Stimulated activated CD4-positive, alpha-beta T cell treated with anti-CD3 and anti-CD28 coated beads, Interleukin-1b, Interleukin-23, amount 100 ng/mL, for 48 hours (primary cell): ENCODE results near the gene QPRT.
"Not testable (repeated sequence)": the region's sequence is repeated elsewhere in the genome, so short reads cannot be mapped to it uniquely, and the experiment has no call there.

Source experiments
- DNase-seq: peaks from one replicate; pipeline ENCODE4 v3.0.0-alpha.2; 2020

QPRT gene

GRCh38 chr16:29678691-29679267 lies at the start of gene QPRT:
TSS of gene QPRT (plus strand) at chr16:29679180. CDS start at chr16:29679198, 18 bp downstream.
- no peak for DNase-seq

GRCh38 chr16:29629318-29629717 lies 49.7 kb upstream of the QPRT start:
- not testable (repeated sequence) for DNase-seq

- not testable (repeated sequence) for DNase-seq
Observed at GRCh38 chr16:29631658-29632057, 47.3 kb upstream of the QPRT start.

- DNase-seq = not testable (repeated sequence)
Observed at GRCh38 chr16:29635902-29636301, 43.1 kb upstream of the QPRT start.

- DNase-seq = not testable (repeated sequence)
Observed at GRCh38 chr16:29636368-29636767, 42.6 kb upstream of the QPRT start.

GRCh38 chr16:29638751-29639150 lies 40.2 kb upstream of the QPRT start:
- DNase-seq = not testable (repeated sequence)

GRCh38 chr16:29641561-29641960 lies 37.4 kb upstream of the QPRT start:
- no peak for DNase-seq

- DNase-seq = no peak
Observed at GRCh38 chr16:29643596-29643995, 35.4 kb upstream of the QPRT start.

- DNase-seq = no peak
Observed at GRCh38 chr16:29644338-29644857, 34.6 kb upstream of the QPRT start.

GRCh38 chr16:29644973-29645693 lies 33.8 kb upstream of the QPRT start:
- DNase-seq = no peak

GRCh38 chr16:29645694-29646187 lies 33.2 kb upstream of the QPRT start:
- DNase-seq = peak; percentile 20

GRCh38 chr16:29646947-29647346 lies 32.0 kb upstream of the QPRT start:
- DNase-seq = no peak

GRCh38 chr16:29649588-29650494 lies 29.1 kb upstream of the QPRT start:
- DNase-seq = no peak

GRCh38 chr16:29650771-29651170 lies 28.2 kb upstream of the QPRT start:
- DNase-seq = no peak

GRCh38 chr16:29651774-29652349 lies 27.1 kb upstream of the QPRT start:
- DNase-seq = no peak

GRCh38 chr16:29653471-29653870 lies 25.5 kb upstream of the QPRT start:
- DNase-seq = no peak

GRCh38 chr16:29653890-29654289 lies 25.1 kb upstream of the QPRT start:
- DNase-seq = not testable (repeated sequence)

GRCh38 chr16:29656688-29657523 lies 22.1 kb upstream of the QPRT start:
- DNase-seq = no peak

- DNase-seq = no peak
Observed at GRCh38 chr16:29658705-29659104, 20.3 kb upstream of the QPRT start.

GRCh38 chr16:29662000-29662728 lies 16.8 kb upstream of the QPRT start:
- DNase-seq = no peak

GRCh38 chr16:29662729-29663015 lies 16.3 kb upstream of the QPRT start:
- DNase-seq = peak; percentile 21
